K562 (cell line): ENCODE measurements around the gene CLCA1. TPM values are rescaled to one million over a fixed set of nuclear protein-coding genes. Genes with fewer than 3 reads are reported as not detected.

ENCODE experiments used
- ATAC-seq: fragments of 200-7000 bp; cut with Tn5 transposase; 3 replicates; pipeline ENCODE4 v1.9.1; 2020; ENCODE audit warnings: moderate library complexity
- BruUV-seq: library from RNA; stranded (reverse); fragments of 400-500 nt; replicated peaks from 2 replicates; lab custom pipeline; 2021; lab: Mats Ljungman, UMichigan
- CTCF ChIA-PET: fragments of 300-600 bp; formaldehyde crosslinking; extraction: SDS; loops from one replicate; lab custom pipeline; 2021; ENCODE audit warnings: low intra/inter-chr PET ratio; lab: Yijun Ruan, JAX
- POLR2A ChIA-PET: fragments of 300-600, 350-650 bp; sonication (Branson Sonifier 250); formaldehyde crosslinking; extraction: SDS; loops from one replicate; lab custom pipeline; 2021; ENCODE audit warnings: antibody characterized with exemption, inconsistent platforms; lab: Yijun Ruan, JAX
- DNase-seq, 4 experiments: peaks; one replicate each; pipeline versions ENCODE4 v3.0.0 to v3.0.0-alpha.2; 2011 to 2018; ENCODE audit warnings: low spot score in 3 of 4, mixed read lengths in 3 of 4; ENCODE audit errors: extremely low read depth in 1 of 4
- FAIRE-seq: peaks from 2 replicates; lab custom pipeline; 2011; peaks lifted over from hg19 to GRCh38; lab: Jason Lieb, UNC
- H2AFZ ChIP-seq: 2 replicates; pipeline ENCODE4 v1.6.0; 2011; ENCODE audit warnings: low read depth, low read length, control low read depth, inconsistent platforms
- H3K27ac ChIP-seq: fragments of 200-600 bp; 3 replicates; pipeline ENCODE4 v1.8.0; 2011; ENCODE audit warnings: low read depth, mild to moderate bottlenecking, control low read depth, inconsistent platforms, low read length, moderate library complexity, mixed read lengths; ENCODE audit errors: extremely low read depth
- H3K27me3 ChIP-seq, 2 experiments: fragments of 300-600 bp in 1 of 2; 2 replicates in 1 of 2; 3 replicates in 1 of 2; pipeline versions ENCODE4 v1.6.0 to v1.8.0; 2011; ENCODE audit warnings: inconsistent platforms in 2 of 2, low read length in 2 of 2, mild to moderate bottlenecking in 1 of 2, mixed read lengths in 1 of 2, moderate library complexity in 1 of 2; ENCODE audit not compliant: control insufficient read depth in 2 of 2, insufficient read depth in 2 of 2
- H3K36me3 ChIP-seq: fragments of 300-600 bp; 3 replicates; pipeline ENCODE4 v1.8.0; 2011; ENCODE audit warnings: mild to moderate bottlenecking, low read length, inconsistent platforms; ENCODE audit not compliant: control insufficient read depth, insufficient read depth
- H3K4me1 ChIP-seq, 2 experiments: fragments of 200-600 bp in 1 of 2; replicated peaks in 1 of 2; 2 replicates in 1 of 2; 3 replicates in 1 of 2; pipeline versions ENCODE4 v1.5.1 to v1.8.0; 2011; ENCODE audit warnings: inconsistent platforms in 2 of 2, low read length in 2 of 2, mild to moderate bottlenecking in 1 of 2, mixed read lengths in 1 of 2, moderate library complexity in 1 of 2; ENCODE audit not compliant: control insufficient read depth in 2 of 2, insufficient read depth in 2 of 2
- H3K4me2 ChIP-seq: 2 replicates; pipeline ENCODE4 v1.6.1; 2011; ENCODE audit warnings: low read length, control low read depth, inconsistent platforms, mixed read lengths; ENCODE audit not compliant: insufficient read depth
- H3K4me3 ChIP-seq: fragments of 200-600 bp; sonication (generic), shearing (Covaris generic); 2 replicates; pipeline ENCODE4 v1.5.1; 2016; ENCODE audit warnings: control low read depth, inconsistent platforms
- H3K79me2 ChIP-seq: fragments of 200-600 bp; 3 replicates; pipeline ENCODE4 v1.8.0; 2011; ENCODE audit warnings: low read length, inconsistent platforms; ENCODE audit not compliant: control insufficient read depth, insufficient read depth
- H3K9ac ChIP-seq, 2 experiments: 2 replicates each; pipeline versions ENCODE4 v1.6.0 to v1.6.1; 2011; ENCODE audit warnings: low read depth in 2 of 2, low read length in 2 of 2, control low read depth in 1 of 2, inconsistent platforms in 1 of 2, mild to moderate bottlenecking in 1 of 2, mixed read lengths in 1 of 2; ENCODE audit not compliant: insufficient read depth in 1 of 2
- H3K9me1 ChIP-seq: one replicate; pipeline ENCODE4 v1.6.0; 2011; ENCODE audit warnings: inconsistent platforms, mild to moderate bottlenecking, low read length, moderate library complexity; ENCODE audit not compliant: control insufficient read depth, insufficient read depth
- H3K9me3 ChIP-seq: replicated peaks from 2 replicates; pipeline ENCODE4 v1.5.1; 2011; ENCODE audit warnings: low read depth, low read length, inconsistent platforms; ENCODE audit not compliant: control insufficient read depth, insufficient read depth
- H4K20me1 ChIP-seq: replicated peaks from 2 replicates; pipeline ENCODE4 v1.6.1; 2011; ENCODE audit warnings: low read length, inconsistent platforms, mixed read lengths; ENCODE audit not compliant: control insufficient read depth, insufficient read depth
- HNRNPH1 ChIP-seq: fragments of 200-400 bp; formaldehyde crosslinking; optimal IDR thresholded peaks from 2 replicates; pipeline ENCODE3; 2017; ENCODE audit warnings: low read depth, mild to moderate bottlenecking, low read length, moderate library complexity
- NFXL1 ChIP-seq: fragments of 450-650 bp; formaldehyde crosslinking; IDR thresholded peaks from 2 replicates; pipeline ENCODE4 v1.4.0; 2021; ENCODE audit warnings: mild to moderate bottlenecking
- SIRT6 ChIP-seq: IDR thresholded peaks from one replicate; pipeline ENCODE4 v1.6.1; 2012; ENCODE audit warnings: low read depth, mild to moderate bottlenecking, control low read depth, inconsistent platforms, low read length, moderate library complexity
- SREBF2 ChIP-seq: sonication (generic); formaldehyde crosslinking; IDR thresholded peaks from 2 replicates; pipeline ENCODE4 v1.4.0; 2020; ENCODE audit warnings: mild to moderate bottlenecking, missing genetic modification reagents
- WGBS: fragments of 100-300 bp; shearing (Covaris generic); methylation state at CpG from one replicate; pipeline ENCODE4 v1.1.6; 2016; ENCODE audit warnings: low coverage, mixed read lengths; ENCODE audit not compliant: insufficient coverage; ENCODE audit errors: missing lambda C conversion rate; 5-methylcytosine and 5-hydroxymethylcytosine counted together
- in situ Hi-C: fragments of 300-500 bp; cut with MboI; formaldehyde crosslinking; loops from 4 replicates; pipeline ENCODE4 v1.15.0; 2018; ENCODE audit warnings: inconsistent platforms, mixed read lengths
- intact Hi-C: fragments of 100-400 bp; cut with micrococcal nuclease; formaldehyde crosslinking; loops from 2 replicates; pipeline ENCODE4 v1.14.2; 2022
- polyA plus RNA-seq, 8 experiments: library from polyadenylated mRNA; depleted of rRNA in 4 of 8; stranded (reverse) in 5 of 8; unstranded in 3 of 8; fragments of >200 nt; fragmentation: Nextera tagmentation in 2 of 8; fragmentation: Illumina TruSeq in 1 of 8; extraction: Ambion mirVana in 2 of 8; extraction: Trizol in 1 of 8; gene quantifications; 2 replicates each; pipeline versions ENCODE4 v1.2.1 to v1.2.3, GENCODE V29; 2011 to 2014; ENCODE audit warnings: inconsistent platforms in 1 of 8, missing spikeins in 1 of 8
- total RNA-seq, 7 experiments: library from RNA; depleted of rRNA in 6 of 7; stranded (reverse); fragments of >200 nt in 6 of 7; fragmentation: Illumina TruSeq in 2 of 7; extraction: Trizol in 2 of 7; gene quantifications; 2 replicates each; pipeline versions ENCODE4 v1.2.1 to v1.2.3, GENCODE V29; 2011 to 2021; ENCODE audit warnings: low replicate concordance in 1 of 7
- TF ChIP-seq, protein P1 (sequence below): sonication (generic); formaldehyde crosslinking; IDR thresholded peaks from 2 replicates; pipeline ENCODE4 v1.8.1; 2022; ENCODE audit warnings: missing genetic modification reagents
- TF ChIP-seq, protein P2 (sequence below): conservative IDR thresholded peaks from 2 replicates; pipeline ENCODE4 v1.6.1; 2011; ENCODE audit warnings: low read depth, mild to moderate bottlenecking, low read length; ENCODE audit not compliant: control insufficient read depth

Gene CLCA1
- total and polyA plus RNA-seq, 9 of the 15 experiments (the other 6 are each of a cell fraction or from before 2014, with no cell fraction given) = 0.03 to 0.08 (median 0.04) TPM; not detected in 6

DNA sequence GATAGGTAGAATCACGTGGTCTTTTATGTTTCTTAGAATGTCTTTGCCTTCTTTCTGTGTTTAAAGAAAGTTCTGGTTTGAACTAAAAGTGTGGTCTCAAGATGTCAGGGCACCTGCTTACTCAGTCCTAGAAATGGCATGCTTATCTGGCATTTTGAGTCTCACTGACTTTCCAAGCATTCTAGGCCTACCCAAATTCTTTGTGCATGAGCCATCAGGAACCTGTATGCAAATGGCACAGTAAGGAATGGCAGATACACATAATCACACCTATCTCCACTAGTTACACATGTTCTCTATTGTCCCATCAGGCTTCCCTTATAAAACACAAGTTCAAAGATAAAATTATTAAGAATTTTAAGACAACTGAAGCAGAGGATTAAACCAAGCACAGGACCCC is 48.6 kb downstream of the CLCA1 start:
- intact Hi-C loops = no loop called here
- Histone ChIP-seq H3K27ac (no peak overlapping the region), H3K79me2 (no peaks in the 10 kb centered on the region), H3K4me2 (no peak overlapping the region), H3K9me1 (no peaks in the 10 kb centered on the region), H4K20me1 (no peaks in the 10 kb centered on the region), H3K4me3 (no peak overlapping the region), H3K36me3 (no peaks in the 10 kb centered on the region), H3K4me1 (no peaks in the 10 kb centered on the region), H3K9ac (no peak overlapping the region), H3K9me3 (no peaks in the 10 kb centered on the region), H2AFZ (no peak overlapping the region), H3K27me3 (no peaks in the 10 kb centered on the region)
- DNase-seq = no peak
- BruUV-seq = no TSS peak
- WGBS = 0% methylated on average over 1 of the region's 1 CpG
- POLR2A ChIA-PET = no interaction called here
- ATAC-seq = no peak
- in situ Hi-C loops = no loop called here
- no peak for FAIRE-seq
- TF ChIP-seq, protein P1, sequence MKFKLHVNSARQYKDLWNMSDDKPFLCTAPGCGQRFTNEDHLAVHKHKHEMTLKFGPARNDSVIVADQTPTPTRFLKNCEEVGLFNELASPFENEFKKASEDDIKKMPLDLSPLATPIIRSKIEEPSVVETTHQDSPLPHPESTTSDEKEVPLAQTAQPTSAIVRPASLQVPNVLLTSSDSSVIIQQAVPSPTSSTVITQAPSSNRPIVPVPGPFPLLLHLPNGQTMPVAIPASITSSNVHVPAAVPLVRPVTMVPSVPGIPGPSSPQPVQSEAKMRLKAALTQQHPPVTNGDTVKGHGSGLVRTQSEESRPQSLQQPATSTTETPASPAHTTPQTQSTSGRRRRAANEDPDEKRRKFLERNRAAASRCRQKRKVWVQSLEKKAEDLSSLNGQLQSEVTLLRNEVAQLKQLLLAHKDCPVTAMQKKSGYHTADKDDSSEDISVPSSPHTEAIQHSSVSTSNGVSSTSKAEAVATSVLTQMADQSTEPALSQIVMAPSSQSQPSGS = no peak
- TF ChIP-seq, protein P2, sequence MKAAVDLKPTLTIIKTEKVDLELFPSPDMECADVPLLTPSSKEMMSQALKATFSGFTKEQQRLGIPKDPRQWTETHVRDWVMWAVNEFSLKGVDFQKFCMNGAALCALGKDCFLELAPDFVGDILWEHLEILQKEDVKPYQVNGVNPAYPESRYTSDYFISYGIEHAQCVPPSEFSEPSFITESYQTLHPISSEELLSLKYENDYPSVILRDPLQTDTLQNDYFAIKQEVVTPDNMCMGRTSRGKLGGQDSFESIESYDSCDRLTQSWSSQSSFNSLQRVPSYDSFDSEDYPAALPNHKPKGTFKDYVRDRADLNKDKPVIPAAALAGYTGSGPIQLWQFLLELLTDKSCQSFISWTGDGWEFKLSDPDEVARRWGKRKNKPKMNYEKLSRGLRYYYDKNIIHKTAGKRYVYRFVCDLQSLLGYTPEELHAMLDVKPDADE = no peak
- no peak for TF ChIP-seq SIRT6
- no peak for TF ChIP-seq SREBF2 (CRISPR knock-in tag)
- no peak for TF ChIP-seq NFXL1 (CRISPR knock-in tag)
- TF ChIP-seq HNRNPH1 = no peak
- CTCF ChIA-PET = no interaction called here
